Heart left ventricle (tissue), 13 donors: Measurements from ENCODE around the gene LINC01488.

Experiments used
- POLR2A ChIP-seq, 2 donors: fragments of 450-650 bp; IDR thresholded peaks; one replicate each; pipeline ENCODE4 v1.6.1; 2017; ENCODE audit warnings: antibody characterized with exemption in 2 of 2, mild to moderate bottlenecking in 2 of 2, moderate library complexity in 2 of 2
- TF ChIP-seq, protein P1 (sequence below), 12 donors: fragments of 200-600 bp; sonication (generic) in 4 of 12; IDR thresholded peaks; one replicate each; pipeline versions ENCODE4 v1.5.0 to v1.8.0; 2018 to 2022; ENCODE audit warnings: antibody characterized with exemption in 12 of 12, mild to moderate bottlenecking in 5 of 12
- donor health status: ischemic (EF 13 %, LVEDD 7.1; RV severe dilation, severe dysfunction).
- donor health status: DM: no; HTN: yes; CAD: no.
- donor health status: DM: no; HTN: no; CAD: no.
- donor health status: ischemic (EF 25% LVEDD 6.9; RV normal size, moderate dysfunction).
- donor health status: ischemic (EF 25% LVEDD 5.7; RV mildly dilated, moderate dysfunction).
- donor health status: ischemic (EF 35%, LVEDD 5.7; RV mildly dilated, moderate dysfunction).
- donor health status: nonischemic (EF 11% LVEDD 7.7; RV severe dilation, severe dysfunction).
- donor health status: DM: yes; HTN: yes; CAD: no.
- donor health status: PGD.
- donor health status: ischemic (EF 29% LVEDD 5.4; RV normal size, mild dysfunction).
- donor health status: nonischemic (EF 23%, LVEDD 6.1; RV moderate dilation, normal function).

DNA sequence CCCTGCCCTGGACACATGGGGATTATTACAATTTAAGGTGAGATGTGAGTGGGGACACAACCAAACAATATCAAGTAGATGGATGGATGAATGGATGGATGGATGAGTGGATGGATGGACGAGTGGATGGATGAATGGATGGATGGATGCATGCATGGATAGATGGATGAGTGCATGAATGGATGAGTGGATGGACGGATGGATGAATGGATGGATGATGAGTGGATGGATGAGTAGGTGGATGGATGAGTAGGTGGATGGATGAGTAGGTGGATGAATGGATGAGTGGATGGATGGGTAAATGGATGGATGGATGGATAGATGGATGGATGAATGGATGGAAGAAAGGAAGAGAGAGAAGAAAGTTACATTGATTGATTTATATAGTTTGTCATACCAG lies 859 bp downstream of the LINC01488 start:
- TF ChIP-seq, protein P1, sequence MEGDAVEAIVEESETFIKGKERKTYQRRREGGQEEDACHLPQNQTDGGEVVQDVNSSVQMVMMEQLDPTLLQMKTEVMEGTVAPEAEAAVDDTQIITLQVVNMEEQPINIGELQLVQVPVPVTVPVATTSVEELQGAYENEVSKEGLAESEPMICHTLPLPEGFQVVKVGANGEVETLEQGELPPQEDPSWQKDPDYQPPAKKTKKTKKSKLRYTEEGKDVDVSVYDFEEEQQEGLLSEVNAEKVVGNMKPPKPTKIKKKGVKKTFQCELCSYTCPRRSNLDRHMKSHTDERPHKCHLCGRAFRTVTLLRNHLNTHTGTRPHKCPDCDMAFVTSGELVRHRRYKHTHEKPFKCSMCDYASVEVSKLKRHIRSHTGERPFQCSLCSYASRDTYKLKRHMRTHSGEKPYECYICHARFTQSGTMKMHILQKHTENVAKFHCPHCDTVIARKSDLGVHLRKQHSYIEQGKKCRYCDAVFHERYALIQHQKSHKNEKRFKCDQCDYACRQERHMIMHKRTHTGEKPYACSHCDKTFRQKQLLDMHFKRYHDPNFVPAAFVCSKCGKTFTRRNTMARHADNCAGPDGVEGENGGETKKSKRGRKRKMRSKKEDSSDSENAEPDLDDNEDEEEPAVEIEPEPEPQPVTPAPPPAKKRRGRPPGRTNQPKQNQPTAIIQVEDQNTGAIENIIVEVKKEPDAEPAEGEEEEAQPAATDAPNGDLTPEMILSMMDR (IDR thresholded peaks at IDR 0.05), result no peak
- no peak for TF ChIP-seq POLR2A (IDR thresholded peaks at IDR 0.05)
